Duodenal mucosa (tissue), 2 donors: ENCODE data around the gene CAND1.

Experiments
- H3K27ac ChIP-seq: one replicate; pipeline ENCODE4 v1.7.0; 2013; ENCODE audit warnings: low read depth, low read length
- H3K27me3 ChIP-seq, 2 donors: one replicate each; pipeline ENCODE4 v1.7.0; 2013; ENCODE audit warnings: low read length in 2 of 2, control low read depth in 1 of 2; ENCODE audit not compliant: insufficient read depth in 2 of 2, control insufficient read depth in 1 of 2
- H3K36me3 ChIP-seq, 2 donors: one replicate each; pipeline ENCODE4 v1.7.0; 2013; ENCODE audit warnings: low read length in 2 of 2, control low read depth in 1 of 2; ENCODE audit not compliant: insufficient read depth in 2 of 2, control insufficient read depth in 1 of 2
- H3K4me1 ChIP-seq, 2 donors: one replicate each; pipeline ENCODE4 v1.7.0; 2013; ENCODE audit warnings: low read length in 2 of 2, control low read depth in 1 of 2; ENCODE audit not compliant: insufficient read depth in 2 of 2, control insufficient read depth in 1 of 2
- H3K4me3 ChIP-seq, 2 donors: one replicate each; pipeline ENCODE4 v1.7.0; 2013; ENCODE audit warnings: low read length in 2 of 2, low read depth in 1 of 2
- H3K9ac ChIP-seq, 2 donors: one replicate each; pipeline ENCODE4 v1.7.0; 2013; ENCODE audit warnings: low read length in 2 of 2, low read depth in 1 of 2
- H3K9me3 ChIP-seq, 2 donors: one replicate each; pipeline ENCODE4 v1.7.0; 2013; ENCODE audit warnings: low read length in 2 of 2, control low read depth in 1 of 2; ENCODE audit not compliant: control insufficient read depth in 1 of 2

CAND1 gene

DNA sequence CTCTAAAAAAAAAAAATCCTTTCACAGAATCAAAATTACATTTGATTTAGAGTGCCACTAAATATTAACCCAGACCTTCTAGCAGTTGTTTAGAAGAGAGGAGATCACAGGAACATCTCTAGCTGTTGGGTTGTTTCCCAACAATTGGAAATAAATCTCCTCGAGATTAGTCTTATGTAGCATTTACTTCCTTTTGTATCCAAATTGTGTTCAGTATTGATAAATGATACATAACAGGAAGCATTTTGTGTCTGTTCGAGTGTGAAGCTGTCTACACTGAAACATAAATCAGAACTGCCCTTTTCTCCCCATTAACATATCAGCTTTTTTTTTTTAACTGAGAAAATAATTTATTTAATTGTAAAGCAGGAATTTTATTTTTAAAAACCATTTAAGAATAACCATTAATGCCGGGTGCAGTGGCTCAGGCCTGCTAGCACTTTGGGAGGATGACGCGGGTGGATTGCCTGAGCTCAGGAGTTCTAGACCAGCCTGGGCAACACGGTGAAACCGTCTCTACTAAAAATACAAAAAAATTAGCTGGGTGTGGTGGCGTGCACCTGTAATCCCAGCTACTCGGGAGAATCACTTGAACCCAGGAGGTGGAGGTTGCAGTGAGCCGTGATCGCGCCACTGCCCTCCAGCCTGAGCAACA lies 14.7 kb upstream of the CAND1 start:
- H3K9ac ChIP-seq = no peak overlapping the region
- H3K4me1 ChIP-seq = no peaks in the 10 kb centered on the region
- no peak overlapping the region for H3K4me3 ChIP-seq
- no peaks in the 10 kb centered on the region for H3K27me3 ChIP-seq
- H3K9me3 ChIP-seq = no peaks in the 10 kb centered on the region
- H3K36me3 ChIP-seq = no peaks in the 10 kb centered on the region
- no peak overlapping the region for H3K27ac ChIP-seq

DNA sequence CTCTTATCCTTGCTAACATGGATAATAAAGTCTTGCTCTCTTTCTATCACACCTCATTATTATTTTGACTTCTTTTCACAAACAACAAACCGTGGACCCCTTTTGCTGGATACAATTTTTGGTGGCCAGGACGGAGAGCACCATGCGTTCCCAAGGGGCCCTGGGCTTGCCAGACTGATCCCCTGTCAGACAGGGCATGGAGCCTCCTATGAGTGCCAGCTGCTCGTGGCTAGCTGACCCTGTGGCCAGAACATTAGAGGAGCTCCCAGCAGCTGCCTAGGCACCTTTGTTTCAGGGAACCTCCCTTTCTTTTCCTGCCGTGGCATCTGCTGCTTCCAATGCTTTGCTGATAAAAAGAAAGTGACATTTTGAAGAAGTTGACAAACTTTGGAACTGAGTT lies 12.5 kb upstream of the CAND1 start:
- Histone ChIP-seq H3K27me3 (no peaks in the 10 kb centered on the region), H3K4me3 (no peak overlapping the region), H3K27ac (no peak overlapping the region), H3K9ac (no peak overlapping the region), H3K9me3 (no peaks in the 10 kb centered on the region), H3K4me1 (no peaks in the 10 kb centered on the region), H3K36me3 (no peaks in the 10 kb centered on the region)

DNA sequence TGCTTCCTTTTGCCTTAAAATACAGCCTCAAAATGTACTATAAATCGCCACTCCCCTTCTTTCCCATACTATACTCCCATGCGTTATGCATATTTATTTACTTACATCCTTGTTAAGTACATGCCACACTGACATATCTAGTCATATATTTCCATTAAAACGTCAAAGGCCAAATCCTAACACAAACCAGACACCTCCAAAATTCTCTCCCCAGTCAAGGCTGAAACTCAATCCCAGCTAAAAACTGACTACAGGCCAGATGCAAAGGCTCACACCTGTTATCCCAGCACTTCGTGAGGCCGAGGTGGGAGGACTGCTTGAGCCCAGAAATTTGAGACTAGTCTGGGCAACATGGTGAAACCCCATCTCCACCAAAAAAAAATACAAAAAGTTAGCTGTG lies 5.7 kb upstream of the CAND1 start:
- Histone ChIP-seq H3K27me3 (no peaks in the 10 kb centered on the region), H3K27ac (no peak overlapping the region), H3K4me3 (no peak overlapping the region), H3K9me3 (no peaks in the 10 kb centered on the region), H3K4me1 (peaks cover 5 to 7% of the 10 kb centered on the region in 2 donors), H3K9ac (no peak overlapping the region), H3K36me3 (no peaks in the 10 kb centered on the region)

DNA sequence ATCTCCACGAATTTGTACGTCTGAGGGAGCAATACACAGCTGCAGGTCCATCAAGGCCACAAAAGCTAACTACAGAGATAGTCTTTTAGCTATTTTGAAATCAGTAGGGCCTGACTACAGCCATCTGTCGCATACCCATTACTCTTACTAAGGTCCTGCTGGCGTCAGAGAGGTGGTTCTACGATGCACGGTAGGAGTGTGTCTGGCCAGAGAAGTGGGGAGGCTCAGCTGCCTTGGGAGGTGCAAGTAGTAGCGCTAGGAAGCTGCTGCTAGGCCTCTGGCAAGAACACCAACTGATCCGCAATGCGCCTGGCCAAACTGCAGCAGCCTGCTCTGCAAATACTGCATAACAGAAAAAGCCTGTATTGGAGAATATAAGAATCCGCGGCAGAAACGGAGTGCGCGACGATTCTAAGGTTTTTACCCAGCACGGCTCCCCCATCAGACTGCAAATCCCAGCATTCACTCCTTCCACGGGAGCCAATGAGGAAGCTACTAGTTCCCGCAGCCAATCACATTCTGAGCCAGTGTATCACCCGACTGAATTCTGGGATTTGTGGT lies 743 bp upstream of the CAND1 start:
- peak overlapping the region; percentile 86 for H3K27ac ChIP-seq
- H3K9ac ChIP-seq = peak overlapping the region; percentile 55 to 96
- H3K36me3 ChIP-seq = no peaks in the 10 kb centered on the region
- H3K9me3 ChIP-seq = no peaks in the 10 kb centered on the region
- peak overlapping the region; percentile 75 to 93 for H3K4me3 ChIP-seq
- peaks cover 22 to 27% of the 10 kb centered on the region in 2 donors for H3K4me1 ChIP-seq
- no peaks in the 10 kb centered on the region for H3K27me3 ChIP-seq

DNA sequence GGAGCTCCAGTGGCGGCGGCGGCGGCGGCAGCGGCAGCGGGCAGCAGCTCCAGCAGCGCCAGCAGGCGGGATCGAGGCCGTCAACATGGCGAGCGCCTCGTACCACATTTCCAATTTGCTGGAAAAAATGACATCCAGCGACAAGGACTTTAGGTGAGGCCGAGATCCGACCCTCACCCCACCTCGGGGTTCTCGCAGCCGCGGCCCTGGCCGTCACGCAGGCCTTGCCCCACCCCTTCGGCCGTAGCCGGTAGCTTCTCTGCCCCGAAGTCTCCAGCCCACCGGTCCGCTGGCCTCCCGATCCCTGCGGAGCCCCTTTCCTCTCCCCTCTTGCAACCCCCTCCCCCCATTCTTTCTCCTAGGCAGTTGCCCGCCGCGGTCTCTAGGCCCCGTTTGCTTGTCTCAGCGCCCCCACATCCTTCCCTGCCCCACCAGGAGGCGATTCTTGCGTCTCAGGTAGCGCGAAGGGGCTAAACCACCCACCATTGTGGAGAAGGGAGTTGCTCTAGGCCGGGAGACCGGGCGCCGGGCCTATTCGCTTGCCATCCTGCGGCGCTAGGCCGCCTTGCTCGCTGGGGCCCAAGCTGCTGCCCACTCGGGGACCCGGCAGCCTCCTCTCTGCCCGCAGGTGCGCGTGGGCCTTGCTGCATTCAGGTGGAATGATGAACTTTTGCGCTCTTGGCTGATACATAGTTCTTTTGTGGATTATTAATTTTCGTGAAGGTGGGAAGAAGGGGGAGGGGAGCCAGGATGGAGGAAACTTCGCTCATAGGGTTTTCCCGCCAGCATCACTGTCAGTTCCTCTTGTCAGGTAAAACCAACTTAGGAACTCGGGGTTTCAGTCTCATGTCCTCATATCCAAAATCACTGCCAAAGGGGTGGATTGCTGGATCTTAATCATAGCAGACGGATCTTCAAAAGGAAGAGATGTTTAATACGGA lies 745 bp downstream of the CAND1 start:
- Histone ChIP-seq H3K9me3 (no peaks in the 10 kb centered on the region), H3K4me1 (peaks cover 37 to 39% of the 10 kb centered on the region in 2 donors), H3K27ac (peak overlapping the region; percentile 99), H3K4me3 (peak overlapping the region; percentile 75 to 93), H3K36me3 (no peaks in the 10 kb centered on the region), H3K27me3 (no peaks in the 10 kb centered on the region), H3K9ac (peak overlapping the region; percentile 96)

DNA sequence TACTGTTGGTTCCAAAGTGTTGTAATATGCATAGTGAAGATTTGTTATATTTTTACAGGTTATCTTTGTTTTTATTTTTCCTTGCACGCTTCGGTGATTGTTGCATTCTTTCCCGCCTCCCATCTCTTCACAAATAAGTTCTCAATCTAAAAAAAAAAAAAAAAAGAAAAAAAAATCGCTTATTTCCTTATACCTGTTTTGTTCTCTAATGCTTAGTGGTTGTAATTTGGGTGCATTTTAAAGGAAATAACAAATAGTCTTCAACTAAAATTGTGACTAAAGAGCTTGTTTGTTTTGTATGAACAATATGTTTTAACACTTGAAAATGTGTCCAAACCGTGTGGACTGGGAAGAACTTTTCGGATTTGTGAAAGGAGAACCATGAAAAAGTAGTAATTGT lies 1.5 kb downstream of the CAND1 start:
- H3K4me1 ChIP-seq = peaks cover 37 to 44% of the 10 kb centered on the region in 2 donors
- H3K36me3 ChIP-seq = no peaks in the 10 kb centered on the region
- peak overlapping the region; percentile 96 for H3K9ac ChIP-seq
- no peak overlapping the region for H3K27ac ChIP-seq
- H3K27me3 ChIP-seq = no peaks in the 10 kb centered on the region
- H3K9me3 ChIP-seq = no peaks in the 10 kb centered on the region
- H3K4me3 ChIP-seq = peak overlapping the region; percentile 75 to 93

DNA sequence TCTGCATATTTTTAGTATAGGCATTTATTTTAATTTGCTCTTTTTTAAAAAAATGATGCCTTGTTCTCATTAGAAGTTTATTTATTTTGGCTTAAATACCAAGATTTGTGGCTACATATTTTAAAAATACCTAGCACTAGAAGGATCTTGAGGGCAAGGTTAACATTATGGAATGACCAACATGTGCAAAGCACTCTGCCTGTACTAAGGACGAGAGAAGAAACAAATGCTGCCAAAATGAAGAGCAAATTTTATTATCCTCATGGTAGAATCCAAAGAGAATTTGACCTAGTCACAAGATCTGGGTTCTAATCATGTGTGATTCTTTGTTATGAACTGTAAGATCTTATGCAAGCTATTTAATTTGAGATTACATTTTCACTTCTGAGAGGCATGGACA lies 2.8 kb downstream of the CAND1 start:
- no peaks in the 10 kb centered on the region for H3K9me3 ChIP-seq
- no peak overlapping the region for H3K4me3 ChIP-seq
- H3K9ac ChIP-seq = no peak overlapping the region
- peaks cover 40 to 44% of the 10 kb centered on the region in 2 donors for H3K4me1 ChIP-seq
- no peaks in the 10 kb centered on the region for H3K27me3 ChIP-seq
- no peaks in the 10 kb centered on the region for H3K36me3 ChIP-seq
- H3K27ac ChIP-seq = no peak overlapping the region

DNA sequence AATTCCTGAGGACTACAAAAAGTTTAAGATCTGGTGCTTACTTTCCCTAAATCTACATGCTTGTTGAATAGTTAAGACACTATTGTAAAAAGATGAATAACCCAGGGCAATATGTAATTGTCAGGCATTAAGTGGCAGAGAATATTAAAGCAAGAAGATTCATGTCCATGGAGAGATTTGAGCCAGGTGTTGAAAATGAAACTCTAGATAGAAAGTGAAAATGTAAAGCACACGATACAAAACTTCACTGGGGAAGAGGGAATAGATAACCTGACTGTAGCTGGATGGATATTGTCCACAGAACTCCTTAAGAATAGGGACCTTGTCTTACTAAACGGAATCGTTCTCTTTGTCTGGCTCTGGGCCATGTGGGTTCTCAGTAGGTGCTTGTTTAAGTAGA lies 5.0 kb downstream of the CAND1 start:
- H3K27me3 ChIP-seq = no peaks in the 10 kb centered on the region
- H3K4me3 ChIP-seq = peak overlapping the region in 1 of 2 donors; percentile 6
- no peaks in the 10 kb centered on the region for H3K9me3 ChIP-seq
- H3K4me1 ChIP-seq = peaks cover 36 to 41% of the 10 kb centered on the region in 2 donors
- no peak overlapping the region for H3K27ac ChIP-seq
- H3K9ac ChIP-seq = no peak overlapping the region
- no peaks in the 10 kb centered on the region for H3K36me3 ChIP-seq

DNA sequence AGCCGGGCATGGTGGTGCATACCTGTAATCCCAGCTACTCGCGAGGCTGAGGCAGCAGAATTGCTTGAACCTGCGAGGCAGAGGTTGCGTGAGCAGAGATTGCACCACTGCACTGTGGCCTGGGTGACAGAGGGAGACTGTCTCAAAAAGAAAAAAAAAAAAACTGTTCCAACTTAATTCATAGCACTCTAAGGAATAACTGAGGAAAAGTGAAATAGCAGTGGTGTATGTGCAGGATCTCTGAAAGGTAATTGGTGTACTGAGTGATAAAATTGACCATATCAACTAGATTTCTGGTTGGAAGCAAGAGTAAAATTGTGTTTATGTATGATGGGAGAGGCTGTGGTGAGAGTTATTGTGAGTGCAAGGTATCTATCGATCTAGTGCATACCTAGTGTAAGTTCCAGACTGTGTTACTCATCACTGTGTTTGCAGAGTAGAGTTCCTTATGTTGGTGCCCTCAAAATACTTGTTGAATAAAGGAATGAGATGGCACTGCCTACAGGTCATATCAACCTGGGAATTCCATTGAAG lies 6.3 kb downstream of the CAND1 start:
- H3K9ac ChIP-seq = no peak overlapping the region
- no peak overlapping the region for H3K27ac ChIP-seq
- H3K4me1 ChIP-seq = peaks cover 34 to 47% of the 10 kb centered on the region in 2 donors
- no peaks in the 10 kb centered on the region for H3K36me3 ChIP-seq
- H3K27me3 ChIP-seq = no peaks in the 10 kb centered on the region
- H3K4me3 ChIP-seq = no peak overlapping the region
- no peaks in the 10 kb centered on the region for H3K9me3 ChIP-seq

DNA sequence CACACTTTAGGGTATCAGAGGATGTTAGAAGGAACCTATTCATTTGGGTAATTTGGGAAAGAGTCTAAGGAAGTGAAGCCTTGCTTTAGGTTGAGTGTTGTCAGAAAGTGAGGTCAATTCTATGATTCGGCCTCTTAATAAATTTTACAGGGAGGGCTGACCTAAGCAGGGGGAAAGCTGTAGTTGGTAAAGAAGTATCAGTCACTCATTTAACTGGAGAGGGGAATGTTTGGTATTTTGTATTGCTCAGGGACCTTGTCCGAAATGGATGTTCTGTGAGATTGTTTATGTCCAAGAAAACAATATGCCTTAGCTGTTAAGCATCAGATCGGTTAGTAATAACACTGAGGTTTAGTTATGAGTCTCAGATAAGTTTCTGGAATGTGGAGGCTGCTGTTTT lies 7.3 kb downstream of the CAND1 start:
- Histone ChIP-seq H3K4me3 (no peak overlapping the region), H3K9me3 (no peaks in the 10 kb centered on the region), H3K27ac (no peak overlapping the region), H3K36me3 (no peaks in the 10 kb centered on the region), H3K27me3 (no peaks in the 10 kb centered on the region), H3K9ac (no peak overlapping the region), H3K4me1 (peaks cover 26 to 43% of the 10 kb centered on the region in 2 donors)
